ENCODE results near the gene GLI3.

GLI3 gene

GRCh38 chr7:42232275-42232674 lies 4.7 kb downstream of the GLI3 start:
- peak; percentile 71 for DNase-seq (ENCODE audit: low read depth)
- H3K4me3 ChIP-seq (ENCODE audit: low read length), result no peak overlapping the region
- TF ChIP-seq, protein P1, sequence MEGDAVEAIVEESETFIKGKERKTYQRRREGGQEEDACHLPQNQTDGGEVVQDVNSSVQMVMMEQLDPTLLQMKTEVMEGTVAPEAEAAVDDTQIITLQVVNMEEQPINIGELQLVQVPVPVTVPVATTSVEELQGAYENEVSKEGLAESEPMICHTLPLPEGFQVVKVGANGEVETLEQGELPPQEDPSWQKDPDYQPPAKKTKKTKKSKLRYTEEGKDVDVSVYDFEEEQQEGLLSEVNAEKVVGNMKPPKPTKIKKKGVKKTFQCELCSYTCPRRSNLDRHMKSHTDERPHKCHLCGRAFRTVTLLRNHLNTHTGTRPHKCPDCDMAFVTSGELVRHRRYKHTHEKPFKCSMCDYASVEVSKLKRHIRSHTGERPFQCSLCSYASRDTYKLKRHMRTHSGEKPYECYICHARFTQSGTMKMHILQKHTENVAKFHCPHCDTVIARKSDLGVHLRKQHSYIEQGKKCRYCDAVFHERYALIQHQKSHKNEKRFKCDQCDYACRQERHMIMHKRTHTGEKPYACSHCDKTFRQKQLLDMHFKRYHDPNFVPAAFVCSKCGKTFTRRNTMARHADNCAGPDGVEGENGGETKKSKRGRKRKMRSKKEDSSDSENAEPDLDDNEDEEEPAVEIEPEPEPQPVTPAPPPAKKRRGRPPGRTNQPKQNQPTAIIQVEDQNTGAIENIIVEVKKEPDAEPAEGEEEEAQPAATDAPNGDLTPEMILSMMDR (conservative IDR thresholded peaks at IDR 0.05; ENCODE audit: low read length), result no peak

GRCh38 chr7:42231043-42231787 lies 5.8 kb downstream of the GLI3 start:
- DNase-seq (ENCODE audit: low read depth), result no peak
- no peak overlapping the region for H3K4me3 ChIP-seq (ENCODE audit: low read length)
- TF ChIP-seq, protein P1 (conservative IDR thresholded peaks at IDR 0.05; ENCODE audit: low read length), result no peak

- no peak for DNase-seq (ENCODE audit: low read depth)
Measured at GRCh38 chr7:42227936-42228591, 8.9 kb downstream of the GLI3 start.

GRCh38 chr7:42227541-42227935 lies 9.5 kb downstream of the GLI3 start:
- DNase-seq (ENCODE audit: low read depth), result no peak
- peak overlapping the region; percentile 0 for H3K4me3 ChIP-seq (ENCODE audit: low read length)
- TF ChIP-seq, protein P1 (conservative IDR thresholded peaks at IDR 0.05; ENCODE audit: low read length), result no peak

More at GRCh38 chr7:42227936-42228591, 8.9 kb downstream of the GLI3 start:
- TF ChIP-seq, protein P1 (conservative IDR thresholded peaks at IDR 0.05; ENCODE audit: low read length), result no peak
- H3K4me3 ChIP-seq (ENCODE audit: low read length), result peak overlapping the region; percentile 35

DNA sequence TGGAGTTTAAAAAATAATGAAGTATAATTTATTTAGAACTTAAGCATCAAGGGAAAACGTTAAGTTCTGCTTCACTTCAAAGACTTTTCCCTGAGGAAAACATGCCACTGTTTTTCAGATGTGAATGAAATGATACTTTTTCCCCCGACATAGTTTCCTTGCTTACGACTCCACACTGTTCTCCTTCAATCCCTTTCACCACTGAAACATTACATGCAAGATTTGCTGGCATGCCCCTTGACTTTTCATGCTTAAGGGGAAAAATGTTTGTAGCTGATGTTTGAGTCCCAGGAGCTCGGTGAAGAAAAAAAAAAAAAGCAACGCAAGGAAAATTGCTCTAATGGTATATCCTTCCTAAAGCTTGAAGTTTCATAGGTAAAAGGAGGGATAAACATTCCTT lies 10.0 kb downstream of the GLI3 start:
- no peak for DNase-seq (ENCODE audit: low read depth)
- H3K4me3 ChIP-seq (ENCODE audit: low read length), result no peak overlapping the region
- TF ChIP-seq, protein P1 (conservative IDR thresholded peaks at IDR 0.05; ENCODE audit: low read length), result no peak

DNA sequence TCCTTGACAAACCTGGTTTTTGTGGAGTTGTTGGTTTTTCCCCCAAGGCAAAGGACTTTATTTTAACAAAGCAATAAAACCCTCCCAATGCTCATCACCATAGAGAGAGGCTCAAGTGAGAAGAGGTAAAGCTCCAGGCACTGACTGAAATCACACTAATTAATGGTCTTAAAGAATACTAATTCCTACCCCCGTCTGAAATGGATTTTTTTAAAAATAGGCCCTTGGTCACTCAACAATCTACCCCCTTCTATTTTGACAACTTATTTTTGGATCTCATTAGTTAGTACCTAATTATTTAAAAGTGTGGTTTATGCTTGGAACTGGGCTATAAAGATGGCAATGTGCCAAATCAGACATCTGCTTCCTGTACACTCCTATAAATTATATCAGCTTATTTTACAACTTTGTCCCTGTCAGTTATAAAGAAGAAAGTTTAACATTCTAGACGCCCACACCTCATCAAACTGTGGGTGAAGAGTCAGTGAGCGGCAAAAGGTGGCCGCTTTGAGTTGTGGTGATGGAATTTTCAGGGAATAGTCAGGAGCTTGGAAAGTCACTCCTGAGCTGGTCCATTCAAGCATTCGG lies 10.6 kb downstream of the GLI3 start:
- no peak overlapping the region for H3K4me3 ChIP-seq (ENCODE audit: low read length)
- no peak for DNase-seq (ENCODE audit: low read depth)
- TF ChIP-seq, protein P1 (conservative IDR thresholded peaks at IDR 0.05; ENCODE audit: low read length), result no peak
